Neural cell (in vitro differentiated cells): ENCODE data around the gene BMAL1.

ENCODE experiments used
- CTCF ChIP-seq: fragments of 450-650 bp; IDR thresholded peaks from 2 replicates; pipeline ENCODE4 v1.5.1; 2014; ENCODE audit warnings: antibody characterized with exemption, mild to moderate bottlenecking, moderate library complexity; ENCODE audit not compliant: poor library complexity, severe bottlenecking
- MXI1 ChIP-seq: fragments of 450-650 bp; conservative IDR thresholded peaks from 2 replicates; pipeline ENCODE4 v1.6.1; 2014; ENCODE audit warnings: antibody characterized with exemption, mild to moderate bottlenecking; ENCODE audit not compliant: poor library complexity, severe bottlenecking
- POLR2AphosphoS5 ChIP-seq: IDR thresholded peaks from 2 replicates; pipeline ENCODE4 v1.6.1; 2012

GRCh38 chr11:13302420-13302958 is 24.9 kb downstream of the BMAL1 start:
- no peak for TF ChIP-seq CTCF
- TF ChIP-seq MXI1 = no peak
- no peak for TF ChIP-seq POLR2AphosphoS5
